WERI-Rb-1 (cell line): ENCODE data around the gene RBM10.

Experiments used
- DNase-seq: peaks from one replicate; pipeline ENCODE4 v3.0.0-alpha.2; 2020
- H3K27ac ChIP-seq: fragments of 250-450 bp; sonication (Bioruptor Pico); 2 replicates; pipeline ENCODE4 v1.5.1; 2020; ENCODE audit warnings: mild to moderate bottlenecking, moderate library complexity
- H3K27me3 ChIP-seq: fragments of 250-450 bp; sonication (Bioruptor Pico); 2 replicates; pipeline ENCODE4 v1.5.1; 2021; ENCODE audit warnings: mild to moderate bottlenecking, low read depth, moderate library complexity; ENCODE audit not compliant: insufficient read depth, severe bottlenecking
- H3K36me3 ChIP-seq: fragments of 250-450 bp; sonication (Bioruptor Pico); 2 replicates; pipeline ENCODE4 v1.5.1; 2020; ENCODE audit warnings: mild to moderate bottlenecking, moderate library complexity
- H3K4me3 ChIP-seq: 2 replicates; pipeline ENCODE4 v1.5.1; 2011; ENCODE audit warnings: low read depth, mild to moderate bottlenecking, control low read depth, low read length
- H3K9me3 ChIP-seq: fragments of 250-450 bp; sonication (Bioruptor Pico); 2 replicates; pipeline ENCODE4 v1.5.1; 2021; ENCODE audit warnings: mild to moderate bottlenecking, moderate library complexity; ENCODE audit not compliant: severe bottlenecking
- CTCF ChIP-seq: IDR thresholded peaks from 2 replicates; pipeline ENCODE4 v1.5.1; 2011; ENCODE audit warnings: low read depth, mild to moderate bottlenecking, control low read depth, inconsistent platforms, low read length

Gene RBM10

GRCh38 chrX:47191331-47191730 is 46.3 kb downstream of the RBM10 start:
- no peak for TF ChIP-seq CTCF
- no peaks in the 10 kb centered on the region for H3K9me3 ChIP-seq
- no peak overlapping the region for H3K27ac ChIP-seq
- peaks cover 42% of the 10 kb centered on the region for H3K27me3 ChIP-seq
- no peak for DNase-seq
- H3K36me3 ChIP-seq = peaks cover 14% of the 10 kb centered on the region
- H3K4me3 ChIP-seq = no peak overlapping the region

GRCh38 chrX:47191806-47192401 is 46.9 kb downstream of the RBM10 start:
- H3K36me3 ChIP-seq = peaks cover 20% of the 10 kb centered on the region
- H3K4me3 ChIP-seq = no peak overlapping the region
- H3K27ac ChIP-seq = no peak overlapping the region
- peak; percentile 80 for DNase-seq
- peaks cover 39% of the 10 kb centered on the region for H3K27me3 ChIP-seq
- H3K9me3 ChIP-seq = no peaks in the 10 kb centered on the region
- TF ChIP-seq CTCF = no peak

GRCh38 chrX:47193475-47194193 is 48.6 kb downstream of the RBM10 start, which contains the start of gene UBA1:
Gene UBA1 (plus strand): TSS chrX:47193829. CDS start chrX:47198803, 4,974 bp downstream.
- Histone ChIP-seq H3K9me3 (no peaks in the 10 kb centered on the region), H3K27me3 (peaks cover 34% of the 10 kb centered on the region), H3K27ac (peak within 1 kb of the TSS; percentile 96)

GRCh38 chrX:47194194-47194787 is 49.3 kb downstream of the RBM10 start:
- Histone ChIP-seq H3K27me3 (peaks cover 31% of the 10 kb centered on the region), H3K9me3 (no peaks in the 10 kb centered on the region), H3K27ac (peak overlapping the region; percentile 96), H3K36me3 (peaks cover 42% of the 10 kb centered on the region), H3K4me3 (peak overlapping the region; percentile 89)
- TF ChIP-seq CTCF = no peak
- DNase-seq = no peak

More at GRCh38 chrX:47193475-47194193, 48.6 kb downstream of the RBM10 start, which contains the start of gene UBA1:
- peak; percentile 97 for DNase-seq
- TF ChIP-seq CTCF = peak; percentile 65
- Histone ChIP-seq H3K36me3 (peaks cover 36% of the 10 kb centered on the region), H3K4me3 (peak within 1 kb of the TSS; percentile 89)

- H3K9me3 ChIP-seq = no peaks in the 10 kb centered on the region
Measured at GRCh38 chrX:47196098-47196497, 51.1 kb downstream of the RBM10 start.

More at GRCh38 chrX:47196098-47196497, 51.1 kb downstream of the RBM10 start:
- no peak for TF ChIP-seq CTCF
- no peak for DNase-seq
- peaks cover 13% of the 10 kb centered on the region for H3K27me3 ChIP-seq
- H3K36me3 ChIP-seq = peaks cover 58% of the 10 kb centered on the region
- H3K27ac ChIP-seq = no peak overlapping the region
- H3K4me3 ChIP-seq = no peak overlapping the region
